Left hindlimb (tissue), 1 donor: ENCODE data around the gene TCERG1.

Source experiments
- DNase-seq: peaks from one replicate; pipeline ENCODE4 v3.0.0-alpha.2; 2018

Gene TCERG1

GRCh38 chr5:146458894-146459293, 11.8 kb downstream of the TCERG1 start:
- no peak for DNase-seq

DNA sequence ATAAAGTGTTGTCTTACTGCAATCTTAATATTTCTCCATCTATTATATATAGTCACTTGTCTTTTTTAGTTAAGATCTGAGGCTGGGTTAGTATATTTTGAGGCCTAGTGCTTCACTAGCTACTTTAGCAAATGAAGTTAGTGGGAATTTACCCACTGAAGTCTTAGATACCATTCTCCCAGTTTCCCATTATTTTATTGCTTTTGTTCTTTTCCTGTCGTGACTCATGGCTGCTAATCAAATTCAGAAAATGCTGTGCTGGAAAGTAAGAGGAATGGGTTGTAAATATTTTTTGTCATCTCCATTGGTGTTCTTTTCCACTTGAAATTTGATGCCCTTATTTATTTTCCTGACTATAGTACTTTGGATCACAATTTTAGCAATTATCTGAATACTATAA, 14.2 kb downstream of the TCERG1 start:
- no peak for DNase-seq

- no peak for DNase-seq
Observed at GRCh38 chr5:146463446-146463845, 16.3 kb downstream of the TCERG1 start.

- no peak for DNase-seq
Observed at GRCh38 chr5:146466521-146467349, 19.6 kb downstream of the TCERG1 start.

DNA sequence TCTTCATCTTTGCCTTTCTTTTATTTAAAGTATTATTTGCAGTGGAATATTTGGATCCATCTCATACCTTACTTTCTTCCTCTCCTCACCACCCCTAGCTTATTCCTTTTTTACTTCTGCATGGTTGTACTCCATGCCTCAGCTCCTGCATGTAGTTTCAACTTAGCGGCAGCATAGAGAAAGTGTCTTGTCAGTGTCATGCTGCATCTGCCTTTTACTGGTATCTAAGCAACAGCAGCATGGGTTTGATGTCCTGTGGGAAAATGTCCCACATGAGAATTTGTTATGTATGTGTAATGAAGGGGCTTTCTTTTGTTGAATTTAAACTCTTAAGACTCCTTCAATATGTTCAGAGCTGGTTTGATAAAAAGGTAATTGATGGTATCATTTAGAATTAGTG, 20.6 kb downstream of the TCERG1 start:
- DNase-seq: no peak

GRCh38 chr5:146474065-146474464, 26.9 kb downstream of the TCERG1 start:
- DNase-seq: no peak

DNA sequence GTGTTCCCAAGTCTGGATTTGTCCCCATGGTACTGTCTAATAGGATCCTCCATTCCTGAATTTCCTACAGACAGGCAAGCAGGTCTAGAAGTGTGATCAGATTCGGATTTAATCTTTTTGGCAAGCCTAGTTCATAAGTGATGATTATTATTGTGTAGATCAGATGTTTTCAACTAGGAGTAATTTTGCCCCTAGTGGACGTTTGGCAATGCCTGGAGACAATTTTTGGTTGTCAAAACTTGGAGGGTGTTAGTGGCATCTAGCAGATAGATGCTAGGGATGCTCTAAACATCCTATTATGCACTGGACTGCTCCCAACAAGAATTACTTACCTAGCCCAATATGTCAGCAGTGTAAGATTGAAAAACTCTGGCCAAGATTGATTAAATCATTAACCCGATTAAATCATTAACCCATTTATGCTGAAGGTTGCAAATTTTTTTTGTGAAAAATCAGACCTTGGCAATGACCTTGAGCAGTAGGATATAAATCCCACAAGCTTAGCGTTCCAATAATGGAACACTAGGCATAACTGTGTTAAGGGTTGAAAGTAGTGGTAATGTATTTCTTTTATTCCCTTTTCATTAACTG, 28.2 kb downstream of the TCERG1 start:
- no peak for DNase-seq

DNA sequence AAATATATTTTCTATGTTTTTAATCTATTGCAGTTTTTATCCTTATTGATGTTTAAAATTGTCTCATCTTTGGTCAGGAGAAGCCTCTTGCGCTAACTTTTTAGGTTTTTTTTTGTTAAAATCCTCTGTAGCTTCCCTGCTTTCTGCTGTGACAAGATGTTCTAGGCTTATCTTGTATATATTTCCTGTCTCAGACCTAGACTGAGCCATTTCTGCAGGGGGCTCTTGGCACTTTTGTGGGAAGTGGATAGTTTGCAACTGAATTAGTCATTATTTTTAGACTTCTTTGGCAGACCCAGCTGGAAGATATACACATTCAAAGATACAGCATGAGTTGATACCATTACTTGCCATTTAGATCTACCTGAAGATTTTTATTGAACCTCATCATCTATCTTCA, 28.8 kb downstream of the TCERG1 start:
- no peak for DNase-seq

DNA sequence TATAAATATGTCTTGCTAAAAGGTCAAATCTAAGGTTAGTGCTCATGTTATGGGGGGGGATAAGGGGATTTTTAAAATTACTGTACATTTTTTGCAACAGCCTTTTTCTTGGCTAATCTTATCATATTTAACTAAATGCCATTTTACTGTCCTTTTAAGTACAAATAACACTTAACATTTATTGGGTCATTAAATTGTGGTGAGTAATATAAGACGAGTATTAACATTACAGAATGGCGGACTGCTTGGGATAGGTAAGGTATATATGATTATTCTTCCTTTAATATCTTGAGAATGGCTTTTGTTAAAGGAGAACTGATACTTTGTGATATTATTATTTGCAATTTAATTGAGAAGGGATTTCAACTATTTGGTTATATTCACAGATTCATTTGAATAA, 35.6 kb downstream of the TCERG1 start:
- DNase-seq: no peak

DNA sequence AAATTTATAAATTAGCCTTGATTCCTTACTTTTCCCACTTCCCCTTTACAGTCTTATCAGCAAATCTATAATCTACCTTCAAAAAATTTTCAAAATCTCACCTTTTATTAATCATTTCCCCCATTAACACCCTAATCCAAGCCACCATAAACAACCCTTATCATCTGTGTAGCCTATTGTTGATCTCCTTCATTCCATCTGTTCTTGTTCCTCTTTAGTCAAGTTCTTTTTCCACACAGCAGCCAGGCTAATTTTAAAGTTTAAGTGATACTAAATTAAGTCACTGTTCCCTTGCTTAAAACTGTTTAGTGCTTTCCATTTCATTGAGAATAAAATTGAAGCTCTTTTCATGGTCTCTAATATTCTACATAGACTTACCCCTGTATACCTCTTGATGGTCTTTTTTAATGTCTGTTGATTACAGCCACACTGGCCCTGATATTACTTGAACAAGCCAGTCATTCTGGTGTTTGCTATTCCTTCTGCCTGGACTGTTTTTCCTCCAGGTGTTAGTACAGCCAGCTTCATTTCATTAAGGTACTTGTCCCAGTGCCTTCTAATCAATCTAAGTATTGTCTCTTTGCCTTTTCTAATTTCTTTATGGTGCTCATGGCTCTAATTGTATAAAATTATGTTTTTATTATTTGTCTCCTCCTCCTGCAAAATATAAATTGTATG, 37.7 kb downstream of the TCERG1 start:
- DNase-seq: no peak

DNA sequence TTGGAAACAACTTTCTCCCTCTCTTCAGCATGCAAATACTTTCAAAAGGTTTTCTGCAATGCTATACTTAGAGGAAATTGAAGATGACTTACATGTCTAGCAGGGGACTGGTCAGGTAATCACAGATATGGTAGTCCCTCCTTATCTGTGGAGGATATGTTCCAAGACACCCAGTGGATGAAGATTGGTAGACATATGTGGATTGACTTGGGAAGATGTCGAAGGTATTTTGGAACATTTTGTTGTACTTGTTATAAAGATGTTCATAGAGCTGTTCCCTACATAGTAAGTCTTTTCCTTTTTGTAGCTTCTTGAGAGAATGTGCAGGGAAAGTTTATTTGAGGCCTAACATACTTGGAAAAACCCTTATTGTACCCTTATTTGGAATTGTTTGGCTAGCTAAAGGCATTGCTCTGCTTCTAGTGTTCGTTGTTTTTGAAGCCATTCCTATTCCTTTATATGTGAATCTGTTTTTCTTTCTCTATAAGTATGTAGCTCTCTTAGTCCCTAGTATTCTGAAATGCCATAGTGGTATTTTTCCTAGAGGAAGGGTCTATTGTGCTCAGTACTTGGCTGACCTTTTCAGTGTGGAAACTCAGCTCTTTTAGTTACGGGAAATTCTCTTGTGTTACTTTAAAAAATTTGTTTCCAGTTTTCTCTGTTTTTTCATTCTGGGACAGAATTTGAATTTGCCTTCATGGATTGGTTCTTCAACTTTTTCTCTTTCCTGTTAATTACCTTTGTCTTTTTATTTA, 43.1 kb downstream of the TCERG1 start:
- no peak for DNase-seq

DNA sequence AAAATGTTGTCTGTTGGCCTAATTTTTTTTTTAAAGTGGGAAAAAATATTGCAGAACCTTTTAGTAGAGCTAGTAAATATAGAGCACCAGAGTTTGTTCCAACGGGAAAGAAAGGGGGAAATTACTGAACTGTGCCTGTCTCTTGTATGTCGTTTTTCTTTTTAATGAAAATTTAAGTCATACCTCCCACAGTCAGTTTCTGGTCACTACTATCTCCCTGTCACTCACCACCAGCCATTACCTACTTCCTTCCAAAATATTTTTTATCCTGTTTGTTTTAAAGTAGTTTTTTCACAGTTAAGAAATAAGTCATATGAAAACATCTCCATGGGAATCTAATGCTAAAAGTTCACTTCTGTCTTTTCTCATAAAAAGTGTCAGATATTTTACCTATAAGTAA, 47.5 kb downstream of the TCERG1 start:
- no peak for DNase-seq

GRCh38 chr5:146499680-146500079, 52.5 kb downstream of the TCERG1 start:
- no peak for DNase-seq

DNA sequence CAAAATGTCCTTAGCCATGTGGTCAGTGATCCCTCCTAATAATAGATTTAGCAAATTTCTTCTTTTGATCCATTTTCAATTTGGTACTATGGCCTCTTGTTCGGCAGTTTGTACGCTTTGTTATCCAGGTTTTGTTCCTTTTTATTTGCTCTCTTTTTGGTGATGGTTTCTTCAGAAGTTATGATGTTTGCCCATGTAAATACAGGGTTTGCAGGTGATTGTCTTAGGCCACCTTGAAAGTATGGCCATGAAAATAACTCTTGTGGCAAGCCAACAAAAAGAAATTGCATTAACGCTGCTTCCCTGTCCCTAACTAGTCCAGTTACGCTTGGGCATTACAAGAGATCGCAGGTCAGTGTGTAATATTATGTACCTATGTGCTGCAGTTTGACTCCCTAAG, 60.3 kb downstream of the TCERG1 start:
- DNase-seq: no peak

DNA sequence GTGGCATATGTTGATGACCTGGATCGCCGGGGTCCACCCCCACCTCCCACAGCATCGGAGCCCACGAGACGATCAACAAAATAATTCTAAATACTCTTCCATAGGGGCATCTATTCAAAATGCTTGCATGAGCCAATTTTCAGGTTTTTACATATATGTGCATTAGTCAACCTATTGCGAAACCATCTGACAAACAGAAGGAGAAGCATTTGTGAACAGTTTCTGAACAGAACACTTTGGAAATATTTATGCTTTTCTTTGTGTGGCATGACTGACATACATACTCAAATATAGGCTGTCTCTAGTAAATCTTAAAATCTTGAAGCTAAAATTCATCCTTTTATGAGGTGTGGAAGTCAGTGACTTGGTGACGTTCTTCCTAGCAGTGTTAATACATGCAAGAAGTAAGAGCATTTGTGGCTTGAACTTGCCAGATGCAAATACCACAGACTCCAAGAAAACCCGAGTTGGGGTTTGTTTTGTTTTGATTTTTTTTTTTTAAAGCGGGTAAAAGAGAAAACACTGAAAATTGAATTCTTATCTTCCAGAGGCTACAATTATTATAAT, 63.5 kb downstream of the TCERG1 start:
- no peak for DNase-seq

DNA sequence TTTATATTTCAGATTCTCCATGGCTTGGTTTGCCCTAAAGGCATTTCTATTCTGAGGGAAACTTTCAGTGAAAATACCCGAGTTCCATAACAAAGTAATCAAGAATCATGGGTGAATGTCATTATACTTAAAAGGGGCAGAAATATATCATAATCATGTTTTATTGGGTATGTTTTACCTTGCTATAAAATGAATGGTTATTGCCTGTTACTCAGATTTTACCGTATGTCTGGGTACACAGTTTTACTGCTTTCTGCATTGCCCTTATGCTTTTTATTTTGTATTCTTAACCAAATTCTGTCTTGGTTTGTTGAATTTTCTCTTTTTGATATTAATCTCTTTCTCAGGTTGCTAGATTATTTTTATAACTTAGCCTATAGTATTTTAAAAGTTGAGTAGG, 66.3 kb downstream of the TCERG1 start:
- DNase-seq: no peak

DNA sequence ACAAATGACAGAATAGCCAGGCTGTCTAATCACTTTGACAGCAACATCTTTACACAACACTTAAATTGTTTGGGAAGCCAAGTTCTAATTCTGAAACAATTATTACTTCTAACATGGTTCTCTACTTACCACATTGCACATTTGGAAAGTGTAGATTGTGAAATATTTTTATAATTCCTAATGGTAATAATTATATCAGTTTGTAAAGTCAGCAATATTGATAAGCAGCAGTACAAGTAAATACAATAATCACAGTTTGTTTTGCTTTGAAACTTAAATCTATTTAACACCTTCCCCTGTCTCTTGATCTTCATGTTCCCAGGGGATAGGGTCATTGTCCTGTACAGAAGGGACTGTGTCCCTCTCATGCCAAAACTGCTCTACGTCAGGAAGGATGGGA, 67.4 kb downstream of the TCERG1 start:
- DNase-seq: no peak

GRCh38 chr5:146515473-146516150, 68.5 kb downstream of the TCERG1 start:
- no peak for DNase-seq

DNA sequence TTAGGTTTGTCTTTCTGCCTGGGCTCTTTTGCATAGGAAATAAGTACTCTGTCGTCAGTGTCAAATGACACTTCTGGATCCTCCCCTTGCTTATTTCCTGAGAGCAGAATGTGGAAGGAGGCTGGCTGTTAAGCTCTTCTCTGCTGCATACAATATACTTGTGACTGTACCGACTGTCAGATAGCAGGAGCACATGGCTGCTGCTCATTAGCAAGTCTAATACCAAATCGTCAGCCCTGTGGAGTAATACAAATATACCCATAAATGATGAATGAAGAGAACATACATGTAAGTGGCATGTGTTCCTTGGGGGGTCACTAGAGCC, 69.0 kb downstream of the TCERG1 start, which contains the start of gene GPR151:
TSS of gene GPR151 (minus strand) at position 40 of the 325 bp plus-strand sequence. CDS start 77 bp downstream, outside the sequence.
- no peak for DNase-seq

DNA sequence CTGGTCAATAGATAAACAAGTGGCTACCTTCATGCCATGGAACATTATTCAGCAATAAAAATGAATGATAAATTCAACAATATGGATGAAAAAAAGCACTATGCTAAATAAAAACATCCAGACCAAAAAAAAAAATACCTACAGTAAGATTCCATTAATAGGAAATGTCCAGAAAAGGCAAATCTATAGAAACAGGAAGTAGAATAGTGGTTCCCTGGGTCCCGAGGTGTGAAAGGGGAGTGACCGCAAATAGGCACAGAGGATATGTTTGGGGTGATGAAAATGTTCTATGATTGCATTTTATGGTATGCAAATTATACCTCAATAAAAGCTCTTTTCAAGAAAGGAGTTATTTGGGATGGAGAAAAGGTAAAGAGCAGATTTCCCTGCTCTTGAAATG, 72.4 kb downstream of the TCERG1 start:
- no peak for DNase-seq

GRCh38 chr5:146520731-146521130, 73.6 kb downstream of the TCERG1 start:
- DNase-seq: no peak

DNA sequence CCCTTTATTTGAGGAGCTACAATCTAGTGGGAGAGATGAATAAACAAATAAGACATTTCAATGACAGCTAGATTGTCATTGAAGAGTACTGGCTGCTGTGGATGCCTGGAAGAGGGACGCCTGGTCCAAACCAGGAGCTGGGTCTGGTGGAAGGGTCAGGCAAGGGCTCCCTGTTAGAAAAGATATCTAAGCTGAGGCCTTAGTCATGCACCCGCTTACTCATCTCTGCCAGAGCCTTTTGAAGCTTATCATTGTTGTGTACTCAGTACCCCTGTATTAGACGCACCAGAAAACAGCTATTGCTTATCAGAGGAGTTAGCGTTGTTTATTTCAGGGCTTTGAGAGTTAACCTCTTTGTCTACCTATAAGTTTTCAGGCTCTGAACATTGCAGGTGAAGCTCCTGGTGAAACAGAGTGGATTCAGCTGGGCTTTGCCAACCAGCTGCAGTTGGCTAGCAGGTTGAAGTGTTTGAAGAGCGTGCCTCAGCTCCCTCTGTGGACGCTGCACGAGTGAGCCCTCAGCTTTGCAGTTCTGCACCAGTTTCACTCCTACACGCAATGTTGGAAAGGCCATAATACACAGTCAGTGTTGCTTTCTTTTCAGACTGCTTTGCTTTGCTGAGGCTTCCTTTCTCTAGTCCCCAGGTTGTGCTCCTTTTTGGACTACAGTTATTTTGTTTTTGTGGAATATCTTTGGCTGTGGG, 74.4 kb downstream of the TCERG1 start:
- DNase-seq: no peak
